ENCODE results near the gene GLIPR1.
"Not testable (repeated sequence)": the region's sequence is repeated elsewhere in the genome, so short reads cannot be mapped to it uniquely, and the experiment has no call there.

The GLIPR1 gene

DNA sequence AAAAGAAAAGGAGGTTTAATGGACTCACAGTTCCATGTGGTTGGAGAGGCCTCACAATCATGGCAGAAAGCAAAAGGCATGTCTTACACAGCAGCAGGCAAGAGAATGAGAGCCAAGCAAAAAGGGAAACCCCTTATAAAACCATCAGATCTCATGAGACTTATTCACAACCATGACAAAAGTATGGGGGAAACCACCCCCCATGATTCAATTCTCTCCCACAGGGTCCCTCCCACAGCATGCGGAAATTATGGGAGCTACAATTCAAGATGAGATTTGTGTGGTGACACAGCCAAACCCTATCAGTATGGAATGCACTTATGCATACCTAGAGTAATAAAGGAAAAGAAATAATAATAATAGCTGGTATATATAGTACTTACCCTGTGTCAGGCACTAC is 4.5 kb upstream of the GLIPR1 start:
- no peak for DNase-seq

DNA sequence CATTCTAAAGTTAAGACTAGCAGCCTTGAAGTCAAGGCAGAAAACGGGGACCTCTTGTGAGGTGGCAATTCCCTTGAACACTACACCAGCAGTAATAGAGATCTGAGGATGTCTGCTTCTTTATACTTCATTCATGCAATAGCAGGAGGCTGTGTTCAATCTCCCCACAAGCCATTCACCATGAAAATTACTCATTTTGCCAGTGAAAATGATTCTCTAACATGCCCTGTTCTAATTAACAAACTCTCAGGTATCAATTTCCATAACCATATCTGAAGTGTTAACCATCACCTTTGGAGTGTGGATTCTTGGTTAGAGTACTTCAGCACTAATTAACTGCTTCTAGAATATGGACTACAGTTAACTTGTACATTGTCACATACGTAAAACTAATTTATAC is 3.4 kb upstream of the GLIPR1 start:
- no peak for DNase-seq

DNA sequence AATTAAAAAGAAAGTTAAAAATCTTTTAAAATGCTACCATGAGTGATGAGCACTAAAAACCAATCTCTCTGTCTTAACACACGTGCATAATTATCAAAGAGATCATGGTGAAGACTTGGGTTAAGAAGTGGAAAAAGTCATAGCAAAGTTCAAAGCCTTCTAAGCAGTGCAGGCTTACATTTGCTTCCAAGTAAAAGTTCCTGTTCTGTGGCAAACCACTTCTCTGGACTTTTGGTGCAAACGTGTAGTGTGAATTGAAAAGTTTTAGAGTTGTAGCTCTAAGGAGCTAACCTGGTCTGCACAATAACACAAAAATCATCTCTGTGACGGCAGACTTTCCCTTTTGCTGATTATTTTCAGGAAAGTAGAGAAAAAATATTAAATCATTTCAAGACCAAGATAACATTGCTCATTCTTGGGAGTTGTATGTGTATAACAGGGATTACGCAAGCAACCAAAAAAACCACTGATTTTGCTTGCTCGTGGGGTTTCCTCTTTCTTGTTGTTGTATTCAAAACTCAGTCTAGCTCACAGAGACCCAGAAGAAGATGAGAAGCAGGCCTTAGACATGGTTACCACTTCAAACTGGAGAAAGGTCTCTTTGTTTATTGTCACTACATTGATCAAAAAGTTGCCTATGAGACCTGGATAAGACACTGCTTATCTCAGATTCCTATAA is 2.3 kb upstream of the GLIPR1 start:
- DNase-seq, result no peak

DNA sequence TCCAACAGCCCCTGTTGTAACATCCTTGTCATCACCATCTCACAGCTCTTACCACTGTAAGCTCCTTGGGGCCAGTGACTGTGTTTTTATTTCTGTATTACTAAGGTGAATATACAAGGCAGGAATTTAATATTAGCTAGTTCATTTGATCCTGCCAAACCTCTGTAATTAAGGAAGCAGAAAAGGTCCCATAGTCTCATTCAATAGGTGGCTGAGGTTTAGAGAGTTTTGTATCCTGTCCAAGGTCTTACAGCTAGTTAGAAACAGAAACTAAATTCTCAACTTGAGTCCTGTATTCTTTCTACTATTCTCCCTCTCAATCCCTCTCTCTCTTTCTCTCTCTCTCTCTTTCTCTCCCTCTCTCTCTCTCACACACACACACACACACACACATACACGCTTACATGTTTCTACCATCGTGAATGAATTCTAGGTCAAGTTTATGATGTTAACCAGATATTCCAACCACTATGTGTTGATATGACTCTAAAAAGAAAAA is 543 bp upstream of the GLIPR1 start:
- no peak for DNase-seq

DNA sequence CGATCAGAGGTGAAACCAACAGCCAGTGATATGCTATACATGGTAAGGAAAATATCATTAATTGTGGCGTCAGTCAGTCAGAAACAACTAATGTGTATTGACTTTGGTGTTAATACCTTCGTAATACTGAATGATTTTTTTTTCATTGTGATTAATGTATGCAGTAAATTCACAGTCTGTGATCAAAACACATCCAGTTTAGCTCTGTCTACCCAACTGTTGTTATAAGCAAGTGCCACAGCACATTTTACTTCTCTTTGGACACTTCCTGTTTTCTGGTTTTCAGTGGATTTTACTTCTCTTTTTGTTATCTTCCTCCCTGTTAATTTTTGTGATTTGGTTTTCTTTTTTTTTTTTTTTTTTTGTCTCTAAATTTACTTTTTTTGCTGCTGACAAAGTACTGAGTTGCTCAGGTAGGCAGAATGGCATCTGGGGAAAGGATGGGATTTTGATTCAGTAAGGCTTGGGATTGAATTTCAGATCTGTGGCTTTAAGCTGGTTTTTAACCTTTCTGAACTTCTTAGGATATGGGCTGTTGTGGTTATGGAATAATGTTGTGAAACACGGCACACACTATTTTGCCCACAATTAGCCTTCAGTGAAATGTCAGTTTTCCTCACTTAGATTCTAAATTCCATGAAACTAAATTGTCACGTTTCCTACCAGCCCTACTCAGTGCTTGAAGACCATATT is 604 bp downstream of the GLIPR1 start:
- DNase-seq, result no peak

DNA sequence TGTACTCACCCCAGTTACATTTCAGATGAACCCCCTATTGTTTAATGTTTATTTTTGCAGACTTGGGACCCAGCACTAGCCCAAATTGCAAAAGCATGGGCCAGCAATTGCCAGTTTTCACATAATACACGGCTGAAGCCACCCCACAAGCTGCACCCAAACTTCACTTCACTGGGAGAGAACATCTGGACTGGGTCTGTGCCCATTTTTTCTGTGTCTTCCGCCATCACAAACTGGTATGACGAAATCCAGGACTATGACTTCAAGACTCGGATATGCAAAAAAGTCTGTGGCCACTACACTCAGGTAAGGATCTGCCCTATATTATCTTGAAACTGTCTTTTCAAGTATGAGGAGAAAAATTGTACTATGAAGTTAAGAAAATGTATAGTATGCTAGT is 1.2 kb downstream of the GLIPR1 start:
- no peak for DNase-seq

DNA sequence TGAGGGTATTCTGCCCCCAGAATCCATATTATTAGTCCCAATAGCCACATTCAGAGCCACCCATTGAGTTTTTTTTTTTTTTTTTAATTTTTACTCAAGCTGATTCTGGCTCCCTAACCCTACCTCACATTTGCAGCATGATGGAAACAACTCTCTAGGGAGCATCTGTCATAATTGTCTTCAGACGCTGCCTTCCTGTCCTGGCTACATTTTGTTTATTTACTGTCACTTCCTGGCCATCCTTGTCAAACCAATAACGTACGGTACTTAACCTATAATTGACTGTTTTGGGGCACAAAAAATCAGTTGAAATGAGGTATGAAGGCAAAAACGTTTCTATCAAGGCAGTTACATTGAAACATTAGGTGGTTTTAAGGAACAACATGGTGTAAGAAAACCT is 2.1 kb downstream of the GLIPR1 start:
- no peak for DNase-seq

DNA sequence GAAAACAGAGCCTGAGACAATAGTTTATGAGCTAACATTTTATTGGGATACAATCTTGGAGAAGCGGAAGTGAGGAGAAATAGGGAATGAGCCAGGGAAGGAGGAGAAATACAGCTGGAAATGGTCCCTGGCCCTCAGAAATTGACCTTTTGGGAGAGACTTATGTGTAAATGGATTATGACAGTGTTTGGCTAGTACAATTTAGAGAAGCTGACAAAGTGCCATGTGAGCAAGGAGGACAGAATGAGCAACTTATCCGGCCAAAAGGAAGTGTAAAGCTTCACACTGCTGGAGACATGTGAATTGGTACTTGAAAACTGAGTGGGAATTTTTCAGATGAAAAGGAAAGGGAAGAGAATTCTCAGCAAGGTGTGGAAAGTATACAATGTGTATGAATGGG is 2.9 kb downstream of the GLIPR1 start:
- DNase-seq, result no peak

DNA sequence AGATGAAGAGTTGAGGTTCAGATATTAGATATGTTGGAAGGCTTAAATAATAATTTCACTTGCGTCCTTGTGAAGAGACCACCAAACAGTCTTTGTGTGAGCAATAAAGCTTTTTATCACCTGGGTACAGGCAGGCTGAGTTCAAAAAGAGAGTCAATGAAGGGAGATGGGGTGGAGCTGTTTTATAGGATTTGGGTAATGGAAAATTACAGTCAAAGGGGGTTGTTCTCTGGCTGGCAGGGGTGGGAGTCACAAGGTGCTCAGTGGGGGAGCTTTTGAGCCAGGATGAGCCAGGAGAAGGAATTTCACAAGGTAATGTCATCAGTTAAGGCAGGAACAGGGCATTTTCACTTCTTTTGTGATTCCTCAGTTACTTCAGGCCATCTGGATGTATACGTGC is 3.9 kb downstream of the GLIPR1 start:
- not testable (repeated sequence) for DNase-seq

DNA sequence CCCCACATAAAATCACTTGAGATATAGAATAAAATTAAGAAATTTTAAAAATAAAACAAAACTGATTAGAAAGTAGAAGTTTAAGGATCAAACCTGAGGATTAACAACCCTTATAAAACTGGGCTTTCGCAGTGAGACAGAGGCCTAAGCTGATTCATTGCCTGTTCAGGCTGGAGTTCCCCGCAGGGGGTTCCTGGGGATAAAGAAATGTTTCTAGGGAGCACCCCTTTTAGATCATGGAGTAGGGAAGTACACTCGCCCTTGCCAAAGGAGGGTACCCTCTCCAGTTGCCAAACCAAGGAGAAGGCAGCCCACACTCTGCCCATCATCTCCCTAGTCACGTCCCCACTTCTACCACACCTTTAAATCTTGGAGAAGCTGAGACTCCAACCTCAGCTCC is 6.8 kb downstream of the GLIPR1 start:
- DNase-seq, result no peak

DNA sequence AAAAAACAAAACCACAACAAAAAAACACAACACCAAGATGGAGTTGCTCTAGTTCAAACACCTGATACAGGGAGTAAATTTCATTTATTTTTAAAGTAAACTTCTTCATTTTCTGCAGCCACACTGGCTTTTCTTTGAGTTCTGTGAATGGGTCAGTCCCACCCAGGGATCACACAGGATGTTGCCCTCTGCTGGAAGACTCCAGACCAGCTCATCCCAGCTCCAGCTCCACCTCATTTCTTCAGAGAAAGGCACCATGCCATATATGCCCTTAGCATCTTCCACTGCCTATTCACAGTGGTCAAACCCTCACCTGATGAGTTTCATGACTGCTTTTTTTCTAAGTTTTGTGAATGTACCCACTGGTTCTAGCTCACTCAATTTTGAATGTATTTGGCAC is 8.0 kb downstream of the GLIPR1 start:
- DNase-seq, result no peak

DNA sequence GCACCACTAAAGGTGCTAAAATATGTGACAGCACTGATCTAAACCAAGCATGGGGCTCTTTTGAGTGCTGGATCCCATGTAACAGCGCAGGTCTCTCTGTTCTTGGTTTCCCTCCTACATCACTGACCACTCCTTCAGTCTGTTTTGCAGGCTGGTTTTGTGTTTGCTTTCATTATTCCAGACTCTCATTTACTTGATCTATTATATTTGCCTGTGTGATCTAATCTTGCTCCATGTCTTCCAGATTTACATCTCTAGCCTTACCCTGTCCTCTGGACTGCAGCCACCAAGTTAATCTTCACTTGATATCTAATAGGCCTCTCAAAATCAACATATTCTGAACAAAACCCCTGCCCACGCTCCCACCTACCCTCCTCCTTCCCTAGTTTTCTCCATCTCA is 8.6 kb downstream of the GLIPR1 start:
- DNase-seq, result no peak

DNA sequence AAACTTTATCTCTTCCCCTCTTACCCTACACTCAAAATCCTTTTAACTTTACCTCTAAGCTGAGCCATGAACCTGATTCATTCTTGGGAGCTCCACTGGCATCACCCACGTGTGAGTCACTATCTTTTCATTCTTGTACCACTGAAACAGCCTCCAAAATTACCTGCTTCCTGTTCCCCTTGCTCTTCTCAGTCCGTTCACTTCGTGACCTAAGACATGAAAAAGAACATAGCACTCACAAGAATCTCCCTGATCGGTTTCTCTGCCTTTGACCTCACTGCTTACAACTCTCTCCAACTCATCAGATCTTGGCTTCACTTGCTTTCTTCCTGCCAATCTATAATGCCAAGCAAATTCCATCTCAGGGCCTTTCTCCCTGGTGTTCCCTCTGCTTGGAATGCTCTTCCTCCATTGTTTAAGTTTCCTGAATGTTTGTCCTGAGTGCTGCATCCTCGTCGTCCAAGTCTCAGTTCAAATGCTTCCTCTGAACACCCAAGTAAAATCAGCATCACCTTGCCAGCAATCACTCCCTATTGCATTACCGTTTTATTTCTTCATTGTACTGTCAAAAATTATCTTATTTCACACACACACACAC is 9.2 kb downstream of the GLIPR1 start:
- no peak for DNase-seq

DNA sequence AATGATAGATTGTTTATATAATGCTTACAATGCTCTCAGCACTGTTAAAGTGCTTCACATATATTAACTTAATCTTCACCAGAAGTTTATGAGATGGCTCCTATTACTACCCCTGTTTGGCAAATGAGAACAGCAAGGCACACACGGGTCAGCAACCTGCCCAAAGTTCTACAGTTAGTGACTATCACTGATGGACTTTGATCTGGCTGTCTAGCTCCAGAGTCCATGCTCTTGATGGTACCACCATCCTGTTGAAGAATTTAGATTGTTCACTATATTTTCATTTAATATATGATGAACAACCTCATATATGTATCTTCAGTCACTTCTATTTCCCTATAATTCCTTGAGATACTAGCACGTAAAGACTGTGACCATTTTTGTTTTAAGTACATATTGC is 10.6 kb downstream of the GLIPR1 start:
- no peak for DNase-seq

DNA sequence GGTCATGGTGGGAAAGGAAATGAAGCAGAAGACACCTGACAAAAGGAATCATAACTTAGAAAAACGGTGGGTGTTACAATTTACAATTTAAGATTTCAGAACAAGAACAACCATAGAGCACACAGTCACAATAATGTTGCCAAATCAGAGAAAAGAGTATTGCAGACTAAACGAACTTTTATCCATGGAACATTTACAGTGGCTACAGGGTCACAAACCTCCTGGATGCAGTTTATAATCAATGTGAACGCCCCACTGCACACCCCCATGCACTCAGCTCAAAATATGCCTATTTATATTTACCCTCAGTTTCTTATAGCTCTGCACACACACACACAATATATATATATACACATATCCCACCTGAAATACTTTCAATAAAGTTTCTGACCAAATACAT is 22.9 kb downstream of the GLIPR1 start:
- no peak for DNase-seq

DNA sequence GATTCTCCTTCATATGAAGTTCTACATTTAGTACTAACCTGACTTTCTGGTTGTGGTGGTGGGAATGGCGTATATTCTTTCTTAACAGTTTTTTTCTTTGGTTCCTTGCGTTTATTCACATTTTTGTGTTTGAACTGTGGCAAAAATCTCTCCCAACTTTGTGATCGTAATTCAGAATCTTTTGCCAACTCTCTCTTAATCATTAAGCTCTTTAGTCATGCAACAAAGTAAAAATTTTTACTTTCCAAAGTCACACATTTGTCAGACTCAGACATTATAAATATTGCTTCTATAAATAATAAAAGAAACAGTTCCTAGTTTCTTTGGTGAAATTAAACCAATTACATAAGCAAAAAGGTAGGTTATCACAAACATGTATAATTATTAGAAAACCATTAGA is 23.3 kb downstream of the GLIPR1 start:
- no peak for DNase-seq

DNA sequence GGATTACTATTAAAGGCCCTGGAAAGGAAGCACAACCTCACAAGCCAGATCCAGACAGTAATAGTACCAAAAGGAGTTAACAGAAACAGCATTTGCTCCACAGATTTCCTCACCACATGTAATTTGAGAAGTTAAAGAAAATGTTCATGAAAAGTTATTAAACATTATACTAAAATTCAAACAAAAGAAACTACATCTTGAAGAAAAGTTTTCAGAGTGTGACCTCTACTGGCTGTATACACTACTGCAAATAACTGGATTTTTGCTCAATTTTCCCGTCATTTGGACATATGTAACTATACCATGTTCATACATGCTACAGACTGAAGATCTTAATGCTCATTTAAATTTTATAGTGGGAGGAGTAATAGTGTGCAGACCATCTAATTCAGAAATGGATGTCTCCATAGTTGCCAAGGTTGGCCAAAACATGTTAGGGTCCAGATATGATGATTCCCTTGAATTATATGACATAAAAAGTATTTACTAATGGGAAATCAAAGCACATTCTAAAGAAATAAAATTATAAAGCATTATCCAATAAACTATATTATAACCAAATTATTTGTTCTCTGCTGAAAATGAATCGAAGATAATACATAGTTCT is 25.3 kb downstream of the GLIPR1 start:
- no peak for DNase-seq

DNA sequence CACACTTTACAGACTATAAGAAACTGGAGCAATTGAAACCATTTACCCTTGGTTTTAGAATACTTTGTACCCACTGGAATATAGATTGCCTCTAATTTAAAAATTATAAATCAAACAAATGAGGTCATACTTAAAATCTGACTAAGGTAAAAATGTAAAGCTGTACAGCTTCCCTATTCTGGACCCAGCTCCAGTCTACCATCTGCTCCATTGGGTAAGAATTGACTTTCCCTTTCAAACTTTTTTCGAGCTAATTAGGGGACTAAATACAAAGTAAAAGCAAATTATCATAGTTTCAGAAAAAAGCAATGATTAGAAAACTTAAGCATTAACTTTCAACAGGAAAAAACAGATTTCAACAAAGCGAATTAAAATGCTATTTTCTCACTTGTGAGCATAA is 26.5 kb downstream of the GLIPR1 start:
- no peak for DNase-seq

DNA sequence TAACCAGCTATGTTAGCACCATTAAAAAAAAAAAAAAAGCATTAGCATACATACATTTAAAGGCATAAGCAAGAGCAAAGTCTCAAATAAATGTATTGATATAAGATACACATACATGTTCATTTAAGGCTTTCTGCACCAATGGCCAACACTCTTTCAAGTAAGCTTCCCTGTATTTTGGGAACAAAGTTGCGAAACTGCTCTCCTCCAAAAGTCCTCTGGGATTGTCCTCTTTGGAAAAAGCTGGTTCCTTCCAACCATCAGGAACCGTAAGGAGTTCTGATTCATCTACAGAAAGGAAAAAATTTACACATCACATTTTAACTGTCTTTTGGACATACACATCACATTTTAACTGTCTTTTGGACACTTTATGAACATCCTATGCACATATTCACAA is 27.6 kb downstream of the GLIPR1 start:
- no peak for DNase-seq

DNA sequence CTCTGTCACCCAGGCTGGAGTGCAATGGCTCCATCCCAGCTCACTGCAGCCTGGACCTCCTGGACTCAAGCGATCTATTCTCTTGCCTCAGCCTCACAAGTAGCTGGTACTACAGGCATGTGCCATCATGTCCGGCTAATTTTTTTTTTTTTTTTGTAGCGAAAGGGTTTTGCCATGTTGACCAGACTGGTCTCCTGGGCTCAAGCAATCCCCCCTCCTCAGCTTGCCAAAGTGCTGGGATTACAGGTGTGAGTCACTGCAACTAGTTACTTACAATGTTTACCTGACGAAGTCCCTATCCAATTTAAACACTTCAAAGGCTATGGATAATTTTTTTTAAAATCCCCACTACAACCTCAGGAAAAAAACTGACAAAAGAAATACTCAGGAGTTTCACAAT is 29.1 kb downstream of the GLIPR1 start:
- no peak for DNase-seq

DNA sequence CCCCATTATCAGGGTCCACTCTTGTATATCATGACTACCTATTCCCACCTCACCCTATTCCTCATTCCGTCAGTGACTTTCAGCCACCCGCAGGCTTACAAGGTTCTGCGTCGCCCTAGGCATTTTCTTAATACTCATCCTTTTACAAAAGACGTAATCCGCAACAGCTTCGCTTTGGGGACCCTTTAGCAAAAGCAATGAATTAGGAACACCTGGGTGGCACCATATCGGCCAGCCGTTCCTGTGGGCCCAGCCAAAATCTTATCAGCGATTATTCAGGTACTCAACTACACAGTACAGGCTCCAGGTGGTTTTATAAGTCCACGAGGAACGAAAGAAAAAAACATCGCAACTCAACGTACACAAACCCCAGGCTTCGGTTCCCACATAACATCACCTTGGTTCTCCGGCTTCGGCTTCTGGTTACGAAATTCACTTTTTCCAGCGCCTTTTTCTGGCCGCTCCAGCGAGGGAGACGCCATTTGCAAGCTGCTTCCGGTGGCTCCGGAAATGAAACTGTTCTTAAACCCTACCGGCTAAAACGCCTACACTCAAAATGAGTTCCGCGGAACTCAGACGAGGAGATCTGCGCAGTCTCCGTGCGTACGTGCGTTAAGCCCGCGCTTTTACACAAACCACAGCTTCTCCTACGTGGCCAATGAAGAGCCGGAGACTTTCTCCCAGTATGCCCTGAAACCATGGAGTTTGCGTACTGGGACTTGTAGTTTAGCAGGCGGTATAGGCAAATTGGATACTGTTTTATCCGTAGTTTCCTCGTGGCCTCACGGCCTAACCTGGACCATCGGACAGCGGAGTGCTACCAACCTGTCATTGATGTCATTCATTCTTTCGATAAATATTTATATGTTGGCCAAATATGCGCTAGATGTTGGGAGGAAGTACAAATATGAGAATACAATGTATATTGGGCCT is 30.8 kb downstream of the GLIPR1 start, which contains the start of gene KRR1:
Gene KRR1 (minus strand): TSS at position 494 of the 933 bp plus-strand sequence. CDS start 12 bp downstream, at position 482.
- DNase-seq, result peak; percentile 16

DNA sequence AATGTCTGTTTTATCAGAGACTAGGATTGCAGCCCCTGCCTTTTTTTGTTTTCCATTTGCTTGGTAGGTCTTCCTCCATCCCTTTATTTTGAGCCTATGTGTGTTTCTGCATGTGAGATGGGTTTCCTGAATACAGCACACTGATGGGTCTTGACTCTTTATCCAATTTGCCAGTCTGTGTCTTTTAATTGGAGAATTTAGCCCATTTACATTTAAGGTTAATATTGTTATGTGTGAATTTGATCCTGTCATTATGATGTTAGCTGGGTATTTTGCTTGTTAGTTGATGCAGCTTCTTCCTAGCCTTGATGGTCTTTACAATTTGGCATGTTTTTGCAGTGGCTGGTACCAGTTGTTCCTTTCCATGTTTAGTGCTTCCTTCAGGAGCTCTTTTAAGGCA is 40.7 kb downstream of the GLIPR1 start:
- not testable (repeated sequence) for DNase-seq

DNA sequence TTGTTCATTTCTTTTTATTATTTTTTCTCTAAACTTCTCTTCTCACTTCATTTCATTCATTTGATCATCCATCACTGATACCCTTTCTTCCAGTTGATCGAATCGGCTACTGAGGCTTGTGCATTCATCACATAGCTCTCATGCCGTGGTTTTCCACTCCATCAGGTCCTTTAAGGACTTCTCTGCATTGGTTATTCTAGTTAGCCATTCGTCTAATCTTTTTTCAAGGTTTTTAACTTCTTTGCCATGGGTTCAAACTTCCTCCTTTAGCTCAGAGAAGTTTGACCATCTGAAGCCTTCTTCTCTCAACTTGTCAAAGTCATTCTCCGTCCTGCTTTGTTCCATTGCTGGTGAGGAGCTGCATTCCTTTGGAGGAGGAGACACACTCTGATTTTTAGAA is 41.6 kb downstream of the GLIPR1 start:
- DNase-seq, result not testable (repeated sequence)
